Measurements from ENCODE around the gene TERT.

GRCh38 chr5:1203311-1203967, 91.4 kb downstream of the TERT start:
- TF ChIP-seq CTCF (IDR thresholded peaks at IDR 0.05 in 2 of 3, conservative IDR thresholded peaks at IDR 0.05 in 1 of 3; ENCODE audit: control insufficient read depth in 2 of 3, extremely low read depth in 1 of 3, insufficient read depth in 1 of 3, low read depth in 3 of 3, low read length in 3 of 3) (no peak), RCOR1 (conservative IDR thresholded peaks at IDR 0.05; ENCODE audit: low read depth, low read length) (no peak), CUX1 (IDR thresholded peaks at IDR 0.05; ENCODE audit: insufficient replicate concordance, low read depth, low read length) (no peak)
